22Rv1 (cell line): ENCODE results near the gene ZBTB37.

Experiments
- H3K27ac ChIP-seq: fragments of 450-650 bp; 2 replicates; pipeline ENCODE4 v1.5.1; 2017
- CTCF ChIP-seq: fragments of 450-650 bp; IDR thresholded peaks from 2 replicates; pipeline ENCODE4 v1.5.1; 2017; ENCODE audit warnings: mild to moderate bottlenecking
- ZFX ChIP-seq: fragments of 450-650 bp; IDR thresholded peaks from 2 replicates; pipeline ENCODE4 v1.6.1; 2017; ENCODE audit warnings: antibody characterized with exemption, borderline replicate concordance

The ZBTB37 gene

GRCh38 chr1:173866413-173867115, 1.6 kb upstream of the ZBTB37 start:
- peak overlapping the region; percentile 99 for H3K27ac ChIP-seq

GRCh38 chr1:173867141-173867752, 933 bp upstream of the ZBTB37 start:
- H3K27ac ChIP-seq = peak overlapping the region; percentile 99
- TF ChIP-seq CTCF = no peak
- TF ChIP-seq ZFX = no peak

More at GRCh38 chr1:173866413-173867115, 1.6 kb upstream of the ZBTB37 start:
- TF ChIP-seq ZFX (no peak), CTCF (no peak)

- peak within 1 kb of the TSS; percentile 99 for H3K27ac ChIP-seq
- TF ChIP-seq ZFX = no peak
- no peak for TF ChIP-seq CTCF
Measured at GRCh38 chr1:173867753-173868265, 371 bp upstream of the ZBTB37 start, which contains the start of gene GAS5. GAS5 (minus strand) TSS chr1:173867989.

- H3K27ac ChIP-seq = peak overlapping the region; percentile 99
- TF ChIP-seq ZFX (no peak), CTCF (no peak)
Measured at GRCh38 chr1:173869021-173869359, 810 bp downstream of the ZBTB37 start.

GRCh38 chr1:173870252-173871075, 2.3 kb downstream of the ZBTB37 start:
- peak overlapping the region; percentile 99; the same call in 1 of the 2 replicates for H3K27ac ChIP-seq
- no peak for TF ChIP-seq CTCF
- TF ChIP-seq ZFX = no peak

- no peak for TF ChIP-seq CTCF
- no peak for TF ChIP-seq ZFX
- no peak overlapping the region for H3K27ac ChIP-seq
Measured at GRCh38 chr1:173871091-173871490, 2.9 kb downstream of the ZBTB37 start.
